KMS-11 (cell line): Measurements from ENCODE around the gene SUV39H2.

Experiments
- H2AFZ ChIP-seq: fragments of 200-600 bp; sonication (generic); 2 replicates; pipeline ENCODE4 v1.6.1; 2016; ENCODE audit warnings: antibody characterized with exemption, mixed run types, low read depth
- H3K27ac ChIP-seq: fragments of 200-600 bp; sonication (generic); 2 replicates; pipeline ENCODE4 v1.6.1; 2016; ENCODE audit warnings: mild to moderate bottlenecking, mixed run types
- H3K27me3 ChIP-seq: fragments of 200-600 bp; sonication (generic); 2 replicates; pipeline ENCODE4 v1.6.1; 2017; ENCODE audit warnings: mild to moderate bottlenecking, low read depth, mixed run types, moderate library complexity; ENCODE audit not compliant: insufficient read depth
- H3K36me3 ChIP-seq: fragments of 200-600 bp; sonication (generic); 2 replicates; pipeline ENCODE4 v1.6.1; 2017; ENCODE audit warnings: mild to moderate bottlenecking, mixed run types; ENCODE audit not compliant: insufficient read depth
- H3K4me1 ChIP-seq: fragments of 200-600 bp; sonication (generic); 2 replicates; pipeline ENCODE4 v1.6.1; 2016; ENCODE audit warnings: mild to moderate bottlenecking, low read depth, mixed run types; ENCODE audit not compliant: poor library complexity, severe bottlenecking
- H3K4me2 ChIP-seq: fragments of 200-600 bp; sonication (generic); 2 replicates; pipeline ENCODE4 v1.7.0; 2016; ENCODE audit warnings: mild to moderate bottlenecking, mixed run types
- H3K4me3 ChIP-seq: fragments of 200-600 bp; sonication (generic); IDR thresholded peaks from 2 replicates; pipeline ENCODE4 v1.6.1; 2017; ENCODE audit warnings: low read depth, low read length, mixed read lengths; ENCODE audit not compliant: insufficient read depth
- H3K79me2 ChIP-seq: fragments of 200-600 bp; sonication (generic); 2 replicates; pipeline ENCODE4 v1.6.1; 2016; ENCODE audit warnings: low read depth, mixed run types; ENCODE audit not compliant: insufficient read depth
- H3K9ac ChIP-seq: fragments of 200-600 bp; sonication (generic); 2 replicates; pipeline ENCODE4 v1.6.1; 2016; ENCODE audit warnings: mild to moderate bottlenecking, mixed run types
- H4K20me1 ChIP-seq: fragments of 200-600 bp; sonication (generic); 2 replicates; pipeline ENCODE4 v1.6.1; 2016; ENCODE audit warnings: mild to moderate bottlenecking, mixed run types; ENCODE audit not compliant: insufficient read depth
- CTCF ChIP-seq: fragments of 200-600 bp; sonication (generic); conservative IDR thresholded peaks from 2 replicates; pipeline ENCODE4 v1.6.1; 2017; ENCODE audit warnings: low read depth, mild to moderate bottlenecking, antibody characterized with exemption, low read length, moderate library complexity, mixed read lengths

Gene SUV39H2

GRCh38 chr10:14873090-14873760 lies 5.4 kb upstream of the SUV39H2 start:
- Histone ChIP-seq H3K36me3 (no peaks in the 10 kb centered on the region), H3K4me1 (peaks cover 9% of the 10 kb centered on the region), H3K4me2 (no peak overlapping the region), H3K9ac (no peak overlapping the region), H3K4me3 (no peak overlapping the region), H3K27me3 (no peaks in the 10 kb centered on the region), H3K27ac (no peak overlapping the region), H3K79me2 (peaks cover 13% of the 10 kb centered on the region; the same call in 1 of the 2 replicates), H2AFZ (no peak overlapping the region), H4K20me1 (no peaks in the 10 kb centered on the region)
- no peak for TF ChIP-seq CTCF

- Histone ChIP-seq H3K4me3 (no peak overlapping the region), H2AFZ (no peak overlapping the region), H3K36me3 (no peaks in the 10 kb centered on the region), H3K4me1 (peaks cover 20% of the 10 kb centered on the region), H3K27ac (no peak overlapping the region), H3K79me2 (peaks cover 34% of the 10 kb centered on the region), H4K20me1 (no peaks in the 10 kb centered on the region), H3K9ac (no peak overlapping the region), H3K27me3 (no peaks in the 10 kb centered on the region), H3K4me2 (no peak overlapping the region)
- no peak for TF ChIP-seq CTCF
Observed at GRCh38 chr10:14875941-14876340, 2.7 kb upstream of the SUV39H2 start.

GRCh38 chr10:14876764-14877163 lies 1.9 kb upstream of the SUV39H2 start:
- Histone ChIP-seq H3K27ac (no peak overlapping the region), H3K9ac (no peak overlapping the region), H3K4me2 (peak overlapping the region; percentile 95; the same call in 1 of the 2 replicates), H4K20me1 (no peaks in the 10 kb centered on the region), H3K36me3 (no peaks in the 10 kb centered on the region), H3K4me1 (peaks cover 23% of the 10 kb centered on the region), H2AFZ (no peak overlapping the region), H3K4me3 (no peak overlapping the region), H3K27me3 (no peaks in the 10 kb centered on the region), H3K79me2 (peaks cover 42% of the 10 kb centered on the region)
- no peak for TF ChIP-seq CTCF

- H3K36me3 ChIP-seq = no peaks in the 10 kb centered on the region
- peak overlapping the region; percentile 36 for H3K4me3 ChIP-seq
- H3K4me1 ChIP-seq = peaks cover 28% of the 10 kb centered on the region
- no peaks in the 10 kb centered on the region for H3K27me3 ChIP-seq
- H3K79me2 ChIP-seq = peaks cover 68% of the 10 kb centered on the region
- peak overlapping the region; percentile 70 for H3K27ac ChIP-seq
- peak overlapping the region; percentile 87 for H3K4me2 ChIP-seq
- no peak for TF ChIP-seq CTCF
- H2AFZ ChIP-seq = peak overlapping the region; percentile 60
- peaks cover 5% of the 10 kb centered on the region; the same call in 1 of the 2 replicates for H4K20me1 ChIP-seq
- H3K9ac ChIP-seq = peak overlapping the region; percentile 89
Observed at GRCh38 chr10:14879124-14879927, 660 bp downstream of the SUV39H2 start.
